ENCODE results near the gene FAM53A.

Gene FAM53A, protein sequence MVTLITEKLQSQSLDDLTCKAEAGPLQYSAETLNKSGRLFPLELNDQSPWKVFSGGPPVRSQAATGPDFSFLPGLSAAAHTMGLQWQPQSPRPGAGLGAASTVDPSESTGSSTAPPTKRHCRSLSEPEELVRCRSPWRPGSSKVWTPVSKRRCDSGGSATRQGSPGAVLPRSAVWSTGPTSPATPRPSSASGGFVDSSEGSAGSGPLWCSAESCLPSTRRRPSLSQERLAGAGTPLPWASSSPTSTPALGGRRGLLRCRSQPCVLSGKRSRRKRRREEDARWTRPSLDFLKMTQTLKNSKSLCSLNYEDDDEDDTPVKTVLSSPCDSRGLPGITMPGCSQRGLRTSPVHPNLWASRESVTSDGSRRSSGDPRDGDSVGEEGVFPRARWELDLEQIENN

DNA sequence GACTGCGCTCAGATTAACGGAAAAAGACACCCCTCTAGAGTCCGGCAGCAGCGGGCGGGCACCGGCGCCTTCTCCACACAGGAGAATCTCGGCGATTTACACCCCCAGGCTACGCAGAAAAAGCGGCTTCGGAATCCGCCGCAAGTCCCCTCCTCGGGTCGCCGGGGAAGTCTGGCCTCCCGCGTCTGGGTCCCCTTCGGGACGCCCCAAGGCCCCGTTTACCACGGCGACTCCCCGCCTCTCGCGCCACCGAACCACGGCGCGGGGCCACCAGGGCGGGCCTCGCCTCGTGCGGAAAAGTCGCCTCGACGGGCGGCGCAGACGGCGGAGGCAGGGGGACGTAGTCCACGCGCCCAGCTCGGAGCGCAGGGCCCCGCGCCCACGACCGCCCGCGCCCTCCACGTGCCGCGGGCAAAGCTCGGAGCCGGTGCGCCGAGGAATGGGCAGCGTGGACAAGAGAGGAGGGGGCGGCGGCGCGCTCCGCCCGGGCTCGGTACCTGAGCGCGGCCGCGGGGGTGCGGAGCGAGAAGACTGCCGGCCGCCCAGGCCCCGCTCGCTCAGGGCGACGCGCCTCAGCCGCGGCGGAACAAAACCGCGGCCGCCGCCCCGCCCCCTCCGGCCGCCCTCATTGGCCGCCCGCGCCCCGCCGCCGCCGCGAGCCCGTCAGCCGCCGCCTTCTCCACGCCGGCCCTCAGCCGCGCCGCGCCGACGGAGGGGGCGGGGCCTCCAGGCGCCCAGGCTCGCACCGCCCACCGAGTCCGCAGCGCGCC is at the start of gene FAM53A:
Gene FAM53A, minus strand, starts transcription at position 578 of the 770 bp plus-strand sequence. CDS start 15,572 bp downstream, outside the sequence.
- peak; percentile 90 to 92 for DNase-seq (ENCODE audit: low read depth in 2 of 2)

DNA sequence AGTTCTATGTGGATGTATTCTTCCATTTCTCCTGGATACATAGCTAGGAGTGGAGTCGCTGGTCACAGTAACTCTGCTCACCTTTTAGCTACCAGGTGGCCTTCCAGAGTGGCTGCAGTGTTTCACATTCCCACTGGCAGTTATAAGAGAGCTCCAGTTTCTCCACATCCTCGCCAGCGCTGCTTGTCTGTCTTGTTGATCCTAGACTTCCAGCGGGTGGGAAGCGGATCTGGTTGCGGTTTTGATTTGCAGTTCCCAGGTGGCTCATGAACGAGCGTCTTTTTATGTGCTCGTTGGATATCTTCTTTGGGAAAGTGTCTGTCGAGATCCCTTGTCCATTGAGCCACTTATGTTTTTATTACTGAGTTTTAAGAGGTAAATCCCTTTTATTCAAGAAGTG is 48.8 kb upstream of the FAM53A start:
- no peak for DNase-seq (ENCODE audit: low read depth in 2 of 2)

GRCh38 chr4:1731180-1731579 is 47.1 kb upstream of the FAM53A start:
- no peak for DNase-seq (ENCODE audit: low read depth in 2 of 2)

DNA sequence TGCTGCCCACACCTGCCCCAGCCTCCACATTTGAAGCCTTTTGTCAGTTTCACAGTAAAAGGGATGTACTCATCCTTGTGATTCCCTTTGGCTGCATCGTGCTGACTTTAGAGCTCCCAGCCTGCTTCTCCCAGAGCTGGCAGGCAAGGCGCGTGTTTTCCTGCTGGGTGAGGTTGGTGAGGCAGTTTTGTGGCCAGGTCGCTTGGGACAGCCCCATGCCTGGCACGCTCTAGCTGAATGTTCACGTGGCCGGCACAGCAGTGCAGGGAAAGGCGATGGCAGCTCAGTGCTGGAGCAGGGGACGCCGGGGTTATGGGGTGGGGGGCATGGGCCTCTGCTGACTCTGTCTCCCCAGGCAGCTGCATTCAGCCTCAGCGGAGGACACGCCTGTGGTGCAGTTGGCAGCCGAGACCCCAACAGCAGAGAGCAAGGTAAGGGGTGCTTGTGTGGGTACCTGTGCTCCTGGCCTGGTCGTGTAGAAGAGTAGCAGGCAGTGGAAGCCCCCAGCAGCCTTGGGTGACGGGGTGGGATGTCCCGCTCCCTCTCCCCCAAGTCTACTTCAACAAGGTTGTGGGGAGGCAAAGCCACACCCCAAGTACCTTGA is 46.5 kb upstream of the FAM53A start:
- DNase-seq (ENCODE audit: low read depth in 2 of 2): no peak

DNA sequence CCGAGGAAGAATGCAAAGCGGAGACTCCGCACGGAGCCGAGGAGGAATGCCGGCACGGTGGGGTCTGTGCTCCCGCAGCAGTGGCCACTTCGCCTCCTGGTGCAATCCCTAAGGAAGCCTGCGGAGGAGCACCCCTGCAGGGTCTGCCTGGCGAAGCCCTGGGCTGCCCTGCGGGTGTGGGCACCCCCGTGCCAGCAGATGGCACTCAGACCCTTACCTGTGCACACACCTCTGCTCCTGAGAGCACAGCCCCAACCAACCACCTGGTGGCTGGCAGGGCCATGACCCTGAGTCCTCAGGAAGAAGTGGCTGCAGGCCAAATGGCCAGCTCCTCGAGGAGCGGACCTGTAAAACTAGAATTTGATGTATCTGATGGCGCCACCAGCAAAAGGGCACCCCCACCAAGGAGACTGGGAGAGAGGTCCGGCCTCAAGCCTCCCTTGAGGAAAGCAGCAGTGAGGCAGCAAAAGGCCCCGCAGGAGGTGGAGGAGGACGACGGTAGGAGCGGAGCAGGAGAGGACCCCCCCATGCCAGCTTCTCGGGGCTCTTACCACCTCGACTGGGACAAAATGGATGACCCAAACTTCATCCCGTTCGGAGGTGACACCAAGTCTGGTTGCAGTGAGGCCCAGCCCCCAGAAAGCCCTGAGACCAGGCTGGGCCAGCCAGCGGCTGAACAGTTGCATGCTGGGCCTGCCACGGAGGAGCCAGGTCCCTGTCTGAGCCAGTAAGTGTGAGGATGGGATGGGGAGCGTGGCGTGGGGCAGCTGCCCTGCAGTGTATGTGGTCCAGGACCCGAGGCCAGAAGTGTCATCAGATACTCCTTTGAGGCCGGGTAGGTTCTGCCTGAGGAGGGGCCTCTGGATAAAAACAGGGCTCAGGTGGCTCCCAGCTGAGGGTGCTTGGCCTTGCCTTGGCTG is 44.2 kb upstream of the FAM53A start:
- DNase-seq (ENCODE audit: low read depth in 2 of 2): no peak

DNA sequence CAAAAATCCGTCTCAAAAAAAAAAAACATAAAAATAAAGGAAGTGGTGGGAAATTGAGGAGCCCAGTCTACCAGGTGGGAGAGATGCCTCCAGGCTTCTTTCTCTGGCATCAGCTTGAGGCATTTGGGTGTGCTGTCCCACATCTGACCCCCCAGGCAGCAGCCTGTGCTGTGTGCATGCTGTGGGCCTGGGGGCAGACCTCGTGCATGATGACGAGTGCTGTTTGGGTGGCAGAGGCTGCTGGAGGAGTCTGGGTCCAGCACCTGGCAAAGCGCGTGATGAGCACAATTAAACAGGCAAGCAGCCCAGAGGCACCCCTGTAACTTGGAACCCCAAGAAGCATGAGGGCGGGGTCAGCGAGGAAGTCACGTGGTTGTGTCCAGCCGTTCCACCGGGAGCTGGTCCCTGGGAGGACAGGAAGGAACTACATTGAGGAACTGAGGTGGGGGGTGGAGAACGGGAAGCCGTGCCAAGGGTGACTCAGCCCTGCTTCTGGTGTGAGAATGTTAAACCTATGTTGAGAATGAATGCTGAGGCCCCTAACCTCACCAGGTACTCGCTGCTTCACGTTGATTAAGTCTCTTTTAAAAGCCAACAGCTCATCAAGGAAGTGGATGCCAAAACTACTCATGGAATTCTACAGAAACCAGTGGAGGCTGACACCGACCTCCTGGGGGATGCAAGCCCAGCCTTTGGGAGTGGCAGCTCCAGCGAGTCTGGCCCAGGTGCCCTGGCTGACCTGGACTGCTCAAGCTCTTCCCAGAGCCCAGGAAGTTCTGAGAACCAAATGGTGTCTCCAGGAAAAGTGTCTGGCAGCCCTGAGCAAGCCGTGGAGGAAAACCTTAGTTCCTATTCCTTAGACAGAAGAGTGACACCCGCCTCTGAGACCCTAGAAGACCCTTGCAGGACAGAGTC is 43.3 kb upstream of the FAM53A start:
- no peak for DNase-seq (ENCODE audit: low read depth in 2 of 2)

GRCh38 chr4:1726146-1726934 is 42.2 kb upstream of the FAM53A start:
- DNase-seq (ENCODE audit: low read depth in 2 of 2): peak; percentile 71 to 73

- DNase-seq (ENCODE audit: low read depth in 2 of 2): no peak
Observed at GRCh38 chr4:1725521-1725920, 41.4 kb upstream of the FAM53A start.

GRCh38 chr4:1723131-1723801 is 39.2 kb upstream of the FAM53A start:
- DNase-seq (ENCODE audit: low read depth in 2 of 2): peak; percentile 48 to 57

GRCh38 chr4:1722551-1723118 is 38.5 kb upstream of the FAM53A start:
- DNase-seq (ENCODE audit: low read depth in 2 of 2): no peak

- no peak for DNase-seq (ENCODE audit: low read depth in 2 of 2)
Observed at GRCh38 chr4:1721666-1722550, 37.8 kb upstream of the FAM53A start.

DNA sequence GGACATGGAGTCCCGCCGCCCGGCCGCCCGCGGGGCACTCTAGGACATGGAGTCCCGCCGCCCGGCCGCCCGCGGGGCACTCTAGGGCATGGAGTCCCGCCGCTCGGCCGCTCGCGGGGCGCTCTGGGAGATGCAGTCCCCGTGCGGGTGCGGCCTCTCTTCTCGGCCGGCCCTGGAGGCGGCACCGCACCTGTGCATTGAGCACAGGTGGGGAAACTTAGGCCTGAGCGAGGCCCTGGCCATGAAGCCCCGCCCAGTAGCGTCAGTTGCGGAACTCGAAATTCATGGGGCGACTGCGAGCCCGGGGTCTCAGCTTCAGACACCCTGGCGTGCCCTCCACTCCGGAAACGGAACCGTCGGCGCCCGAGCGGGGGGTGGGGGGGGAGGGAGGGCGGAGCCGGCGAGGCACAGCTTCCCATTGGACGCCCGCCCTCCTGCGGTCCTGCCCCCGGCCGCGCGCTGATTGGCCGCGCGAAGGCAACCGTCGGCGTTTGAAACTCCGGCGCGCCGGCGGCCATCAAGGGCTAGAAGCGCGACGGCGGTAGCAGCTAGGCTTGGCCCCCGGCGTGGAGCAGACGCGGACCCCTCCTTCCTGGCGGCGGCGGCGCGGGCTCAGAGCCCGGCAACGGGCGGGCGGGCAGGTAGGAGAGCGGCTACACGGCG is 37.0 kb upstream of the FAM53A start, which contains the start of the genes TACC3 and TMEM129:
Gene TACC3, plus strand, starts transcription at position 519 of the 663 bp plus-strand sequence. CDS start 1,901 bp downstream, outside the sequence.
Gene TMEM129, minus strand, starts transcription at position 321 of the 663 bp plus-strand sequence. CDS start 486 bp downstream, outside the sequence.
- peak; percentile 90 to 93 for DNase-seq (ENCODE audit: low read depth in 2 of 2)

DNA sequence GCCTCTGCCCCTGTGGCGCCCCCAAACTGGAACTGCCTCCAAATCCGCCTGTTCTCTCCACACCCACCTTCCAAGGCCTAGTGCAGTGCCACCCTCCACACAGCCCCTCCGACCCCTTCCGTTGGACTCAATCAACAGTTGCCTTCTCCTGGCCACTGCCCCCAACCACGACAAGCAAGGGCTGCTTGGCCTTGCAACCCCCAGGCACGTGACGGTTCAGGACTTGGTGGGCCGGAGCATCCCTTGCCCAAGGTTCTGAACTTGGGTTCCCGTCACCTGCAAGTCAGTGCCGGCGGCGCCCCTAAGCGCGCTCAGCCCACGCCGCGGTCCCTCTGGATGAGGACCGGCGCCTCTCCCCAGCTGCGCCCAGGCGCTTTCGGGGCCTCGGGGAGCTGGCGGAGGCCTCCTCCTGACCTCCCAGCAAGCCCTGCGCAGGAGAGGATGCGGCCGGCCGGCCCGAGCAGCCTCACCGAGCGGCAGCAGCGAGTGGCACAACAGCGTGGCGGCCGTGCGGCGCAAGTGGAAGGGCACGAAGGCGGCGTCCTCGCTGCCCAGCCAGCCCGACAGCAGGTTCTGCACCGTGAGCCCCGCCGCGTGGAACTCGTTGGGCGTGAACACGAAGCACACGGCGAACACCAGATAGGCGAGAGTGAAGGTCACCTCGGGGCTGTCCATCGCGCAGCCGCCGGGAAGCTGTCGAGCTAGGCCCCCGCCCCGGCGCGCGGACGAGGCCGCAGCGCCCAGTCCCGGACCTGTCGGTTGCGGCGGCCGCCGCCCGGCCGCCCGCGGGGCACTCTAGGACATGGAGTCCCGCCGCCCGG is 36.3 kb upstream of the FAM53A start:
- DNase-seq (ENCODE audit: low read depth in 2 of 2): no peak

- no peak for DNase-seq (ENCODE audit: low read depth in 2 of 2)
Observed at GRCh38 chr4:1718095-1718850, 34.2 kb upstream of the FAM53A start.

Measured in stimulated activated CD8-positive, alpha-beta memory T cell treated with anti-CD3 and anti-CD28 coated beads, Interleukin-15, amount 100 ng/mL, for 48 hours (primary cell).